GM21576 (cell line): ENCODE measurements around the gene JADE2.
"Not testable (repeated sequence)": the region's sequence is repeated elsewhere in the genome, so short reads cannot be mapped to it uniquely, and the experiment has no call there.

ENCODE experiments used
- ATAC-seq: cut with Tn5 transposase; IDR thresholded peaks from one replicate; pipeline ENCODE4 v1.9.1; 2021; ENCODE audit warnings: mild to moderate bottlenecking, moderate library complexity; ENCODE audit not compliant: unreplicated experiment

The JADE2 gene

GRCh38 chr5:134549714-134550113, 24.2 kb downstream of the JADE2 start:
- no peak for ATAC-seq

DNA sequence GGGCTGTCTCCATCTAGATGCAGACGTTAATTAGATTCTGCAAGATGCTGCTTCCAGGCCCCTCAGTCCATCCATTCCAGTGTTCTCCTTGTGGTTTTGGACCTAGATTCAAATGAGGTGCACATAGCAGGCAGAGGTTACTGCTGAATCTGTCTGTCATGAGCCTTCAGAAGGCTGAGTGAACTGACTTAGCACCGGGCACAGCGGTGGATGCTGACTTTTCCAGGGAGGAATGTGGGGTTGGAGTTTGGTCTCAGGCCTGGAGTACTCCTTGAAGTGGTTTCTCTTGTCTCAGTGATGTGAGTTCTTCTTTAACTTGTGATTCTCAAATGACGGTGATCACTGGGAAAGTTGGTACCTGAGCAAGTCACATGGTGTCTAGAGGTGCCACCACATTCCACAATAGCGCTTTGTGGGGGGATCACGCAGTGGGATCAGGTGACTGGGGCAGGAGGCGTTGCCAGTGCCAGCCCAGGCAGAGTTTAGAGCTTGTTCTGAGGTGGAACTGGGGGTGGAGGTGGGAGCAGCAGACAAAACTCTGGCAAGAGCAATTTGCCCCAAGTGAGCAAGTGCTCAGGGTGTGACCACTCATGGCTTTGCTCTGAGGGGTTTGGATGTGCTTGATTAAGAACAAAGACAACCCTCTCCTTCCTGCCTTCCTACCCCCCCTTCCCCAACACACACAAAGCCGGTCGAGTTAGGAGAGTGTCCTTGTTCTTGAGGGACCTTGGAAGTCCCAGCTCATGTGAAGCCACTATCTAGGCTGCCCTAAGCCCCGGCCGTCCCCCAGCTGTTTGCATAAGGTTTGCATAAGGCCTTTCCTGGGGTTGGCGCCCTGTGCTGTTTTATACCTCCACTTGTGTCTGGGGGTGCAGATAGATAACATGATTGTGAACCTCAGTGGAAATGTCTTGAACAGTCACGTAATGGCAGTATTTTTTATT, 25.1 kb downstream of the JADE2 start:
- ATAC-seq: no peak

DNA sequence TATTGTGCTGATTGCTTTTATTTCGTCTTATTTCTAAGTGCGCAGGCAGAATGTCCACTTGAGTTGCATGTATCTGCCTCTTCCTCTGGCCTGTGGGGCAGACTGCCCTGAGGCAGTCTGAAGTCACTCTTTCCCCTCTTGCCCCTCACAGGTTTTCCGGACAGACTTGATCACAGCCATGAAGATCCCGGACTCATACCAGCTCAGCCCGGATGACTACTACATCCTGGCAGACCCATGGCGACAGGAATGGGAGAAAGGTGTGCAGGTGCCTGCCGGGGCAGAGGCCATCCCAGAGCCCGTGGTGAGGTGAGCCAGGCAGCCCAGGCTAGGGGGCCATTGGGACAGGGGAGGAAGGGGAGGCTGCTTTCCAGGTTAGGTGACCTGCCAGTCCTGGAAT, 26.4 kb downstream of the JADE2 start:
- no peak for ATAC-seq

GRCh38 chr5:134552301-134552700, 26.8 kb downstream of the JADE2 start:
- no peak for ATAC-seq

DNA sequence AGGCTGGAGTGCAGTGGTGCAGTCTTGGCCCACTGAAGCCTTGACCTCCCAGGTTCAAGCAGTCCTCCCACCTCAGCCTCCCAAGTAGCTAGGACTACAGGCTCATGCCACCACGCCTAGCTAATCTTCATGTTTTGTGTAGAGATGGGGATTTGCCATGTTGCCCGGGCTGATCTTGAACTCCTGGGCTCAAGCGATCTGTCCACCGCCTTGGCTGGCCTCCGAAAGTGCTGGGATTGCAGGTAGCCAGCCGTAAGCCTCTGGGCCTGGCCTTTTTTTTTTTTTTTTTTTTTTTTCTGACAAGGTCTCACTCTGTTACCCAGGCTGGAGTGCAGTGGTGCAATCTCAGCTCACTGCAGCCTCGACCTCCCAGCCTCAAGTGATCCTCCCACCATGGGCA, 27.2 kb downstream of the JADE2 start:
- not testable (repeated sequence) for ATAC-seq

DNA sequence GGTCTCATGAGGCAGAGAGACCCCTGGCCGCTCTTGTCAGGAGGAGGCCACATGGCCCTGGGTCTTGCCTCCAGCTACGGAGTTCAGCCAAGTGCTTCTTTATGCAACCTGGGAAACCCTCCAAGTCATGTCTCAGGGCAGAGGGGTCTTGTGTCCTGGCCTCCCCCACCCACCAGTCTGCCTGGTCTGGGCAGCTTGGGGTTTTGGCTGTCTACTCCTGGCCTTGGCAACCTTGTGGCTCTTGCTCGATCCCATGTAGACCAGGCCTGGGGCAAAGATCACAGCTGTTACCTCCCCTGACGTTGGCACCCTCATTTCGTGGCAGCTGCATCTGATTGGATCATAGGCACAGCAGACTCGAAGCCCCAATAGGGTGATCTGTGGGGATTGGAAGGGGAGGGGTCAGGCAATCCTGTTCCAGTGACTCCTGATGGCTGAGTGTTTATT, 28.4 kb downstream of the JADE2 start:
- ATAC-seq: peak; percentile 8

GRCh38 chr5:134554319-134555222, 29.1 kb downstream of the JADE2 start:
- peak; percentile 37 for ATAC-seq

DNA sequence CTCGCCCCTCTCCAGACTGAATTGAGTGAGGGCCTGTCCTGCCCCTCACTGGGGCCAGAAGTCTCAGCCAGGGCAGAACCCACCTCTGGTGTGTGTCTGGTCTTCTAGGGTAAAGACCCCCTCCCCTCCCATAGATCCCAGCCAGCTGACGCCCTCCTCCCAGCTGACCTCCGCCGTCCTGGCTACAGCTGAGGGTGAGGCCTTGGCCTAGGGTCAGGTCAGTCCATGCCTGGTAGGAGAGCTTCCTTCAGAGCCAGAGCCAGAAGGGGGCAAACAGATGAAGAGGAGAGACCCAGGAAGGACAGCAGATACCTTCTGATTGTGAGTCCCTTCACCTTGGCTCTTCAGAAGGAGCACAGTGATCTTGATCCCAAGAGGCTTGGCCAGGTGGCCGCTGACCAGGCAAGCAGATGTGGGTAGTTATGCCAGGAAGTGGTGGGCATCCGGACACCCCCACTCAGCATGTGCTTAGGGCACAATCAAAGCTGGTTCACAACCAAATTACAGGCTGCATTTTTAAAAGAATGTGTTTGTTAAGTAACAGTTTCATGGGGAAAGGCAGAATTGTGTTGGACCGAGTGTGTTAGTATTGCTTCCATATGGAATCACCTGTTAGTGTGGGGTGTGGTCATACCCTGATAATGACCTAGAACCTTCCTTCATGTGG, 29.9 kb downstream of the JADE2 start:
- no peak for ATAC-seq

DNA sequence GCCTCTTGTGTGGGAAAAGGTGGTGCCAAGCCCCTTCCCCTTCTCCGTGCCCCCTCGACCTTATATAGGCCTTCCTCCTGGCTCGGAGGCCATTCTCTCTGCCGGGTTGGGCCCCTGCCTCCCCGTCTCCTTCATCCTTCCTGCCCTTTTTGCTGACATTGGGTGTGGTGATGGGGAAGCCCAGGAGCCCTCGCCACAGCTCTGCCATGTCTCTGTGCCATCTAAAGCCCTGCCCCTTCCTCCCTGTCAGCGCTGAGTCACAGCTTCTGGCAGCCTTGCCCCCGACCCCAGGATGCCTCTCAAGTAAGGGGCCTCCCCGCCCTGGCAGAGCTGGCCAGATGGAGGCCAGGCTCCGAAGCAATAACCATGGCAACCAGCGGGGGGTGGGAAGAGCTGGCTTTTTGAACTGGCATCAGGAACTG, 30.4 kb downstream of the JADE2 start:
- ATAC-seq: peak; percentile 34

DNA sequence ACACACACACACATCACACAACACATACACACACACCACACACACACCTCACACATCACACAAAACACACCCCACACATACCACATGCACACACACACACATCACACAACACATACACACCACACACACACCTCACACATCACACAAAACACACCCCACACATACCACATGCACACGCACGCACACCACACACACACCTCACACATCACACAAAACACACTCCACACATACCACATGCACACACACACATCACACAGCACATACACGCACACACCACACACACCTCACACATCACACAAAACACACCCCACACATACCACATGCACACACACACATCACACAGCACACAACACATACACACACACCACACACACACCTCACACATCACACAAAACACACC, 31.1 kb downstream of the JADE2 start:
- ATAC-seq: not testable (repeated sequence)

DNA sequence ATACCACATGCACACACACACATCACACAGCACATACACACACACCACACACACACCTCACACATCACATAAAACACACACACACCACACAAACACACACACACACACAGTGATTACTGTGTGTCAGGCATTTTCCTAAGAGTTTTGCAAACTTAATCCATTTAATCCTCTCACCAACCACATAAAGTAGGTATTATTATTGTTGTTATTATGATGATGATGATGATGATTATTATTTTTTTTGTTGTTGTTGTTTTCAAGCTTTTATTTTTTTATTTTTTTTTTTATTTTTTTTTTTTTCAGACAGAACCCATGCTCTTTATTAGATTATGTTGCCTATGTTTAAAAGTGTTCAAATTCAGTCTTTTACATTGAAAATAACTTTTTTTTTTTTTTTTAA, 31.5 kb downstream of the JADE2 start:
- no peak for ATAC-seq

DNA sequence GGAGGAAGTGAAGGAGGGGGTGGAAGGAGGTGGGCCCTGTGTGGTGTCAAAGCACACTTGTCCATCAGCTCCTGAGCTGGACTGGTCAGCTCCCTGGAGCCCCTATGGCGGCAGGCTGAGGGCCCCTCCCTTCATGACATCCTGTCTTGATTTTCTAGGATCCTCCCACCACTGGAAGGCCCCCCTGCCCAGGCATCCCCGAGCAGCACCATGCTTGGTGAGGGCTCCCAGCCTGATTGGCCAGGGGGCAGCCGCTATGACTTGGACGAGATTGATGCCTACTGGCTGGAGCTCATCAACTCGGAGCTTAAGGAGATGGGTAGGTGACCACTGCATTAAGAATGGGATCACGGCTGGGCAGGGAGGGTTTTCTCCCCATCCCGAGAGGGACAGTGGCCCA, 34.2 kb downstream of the JADE2 start:
- ATAC-seq: no peak

- no peak for ATAC-seq
These were observed 35.2 kb downstream of the JADE2 start for GRCh38 chr5:134560698-134561097.

DNA sequence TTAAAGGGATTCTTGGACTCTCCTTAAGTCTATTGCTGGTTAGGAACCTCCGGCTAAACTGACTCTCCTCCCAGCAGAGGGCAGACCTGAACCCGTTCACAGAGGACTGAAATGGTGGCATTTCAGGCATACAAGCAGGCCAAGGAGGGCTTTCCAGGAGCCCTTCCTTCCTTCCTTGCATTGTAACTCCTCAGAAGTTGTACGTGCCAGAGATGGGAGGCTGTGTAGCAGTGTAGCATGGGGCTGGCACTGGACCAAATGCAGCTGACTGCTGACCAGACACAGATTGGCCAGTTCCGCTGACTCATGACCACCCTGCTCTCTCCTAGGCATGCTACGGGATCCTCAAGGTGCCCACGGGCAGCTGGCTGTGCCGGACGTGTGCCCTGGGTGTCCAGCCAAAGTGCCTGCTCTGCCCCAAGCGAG, 36.4 kb downstream of the JADE2 start:
- ATAC-seq: no peak

DNA sequence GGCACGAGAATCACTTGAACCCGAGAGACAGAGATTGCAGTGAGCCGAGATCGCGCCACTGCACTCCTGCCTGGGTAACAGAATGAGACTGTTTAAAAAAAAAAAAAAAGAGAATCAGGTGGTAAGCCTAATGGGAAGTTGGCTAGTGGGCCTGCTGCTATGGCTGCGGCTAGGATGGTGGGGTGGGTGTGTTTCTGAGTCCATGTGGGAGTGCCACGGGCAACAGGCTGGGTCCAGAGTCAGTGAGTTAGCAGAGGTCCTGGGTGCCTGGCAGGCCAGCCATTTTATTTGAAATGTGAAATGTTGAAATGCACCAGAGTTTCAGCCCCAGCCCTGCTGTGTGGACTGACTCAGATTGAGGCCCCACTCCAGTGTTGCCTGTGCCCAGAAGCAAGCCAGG, 37.8 kb downstream of the JADE2 start:
- no peak for ATAC-seq

DNA sequence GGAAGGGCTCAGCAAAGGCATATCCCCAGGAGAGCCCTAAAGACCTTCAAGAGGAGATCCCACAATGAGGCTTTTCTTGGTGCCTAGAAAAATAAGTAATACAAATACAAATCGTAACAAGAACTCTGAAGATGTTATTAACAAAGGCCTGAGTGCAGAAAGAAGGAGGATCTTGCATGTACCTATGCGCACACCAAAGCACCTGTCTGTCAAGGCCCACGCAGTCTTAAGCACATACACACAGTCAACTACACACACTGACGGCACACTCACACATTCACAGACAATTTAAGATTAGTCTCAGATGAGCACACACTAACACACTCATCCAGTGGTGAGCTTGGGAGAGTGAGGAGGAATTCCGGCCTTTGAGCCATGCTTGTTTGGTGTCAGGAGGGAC, 38.5 kb downstream of the JADE2 start:
- no peak for ATAC-seq

- no peak for ATAC-seq
These were observed 38.9 kb downstream of the JADE2 start for GRCh38 chr5:134564396-134564795.

DNA sequence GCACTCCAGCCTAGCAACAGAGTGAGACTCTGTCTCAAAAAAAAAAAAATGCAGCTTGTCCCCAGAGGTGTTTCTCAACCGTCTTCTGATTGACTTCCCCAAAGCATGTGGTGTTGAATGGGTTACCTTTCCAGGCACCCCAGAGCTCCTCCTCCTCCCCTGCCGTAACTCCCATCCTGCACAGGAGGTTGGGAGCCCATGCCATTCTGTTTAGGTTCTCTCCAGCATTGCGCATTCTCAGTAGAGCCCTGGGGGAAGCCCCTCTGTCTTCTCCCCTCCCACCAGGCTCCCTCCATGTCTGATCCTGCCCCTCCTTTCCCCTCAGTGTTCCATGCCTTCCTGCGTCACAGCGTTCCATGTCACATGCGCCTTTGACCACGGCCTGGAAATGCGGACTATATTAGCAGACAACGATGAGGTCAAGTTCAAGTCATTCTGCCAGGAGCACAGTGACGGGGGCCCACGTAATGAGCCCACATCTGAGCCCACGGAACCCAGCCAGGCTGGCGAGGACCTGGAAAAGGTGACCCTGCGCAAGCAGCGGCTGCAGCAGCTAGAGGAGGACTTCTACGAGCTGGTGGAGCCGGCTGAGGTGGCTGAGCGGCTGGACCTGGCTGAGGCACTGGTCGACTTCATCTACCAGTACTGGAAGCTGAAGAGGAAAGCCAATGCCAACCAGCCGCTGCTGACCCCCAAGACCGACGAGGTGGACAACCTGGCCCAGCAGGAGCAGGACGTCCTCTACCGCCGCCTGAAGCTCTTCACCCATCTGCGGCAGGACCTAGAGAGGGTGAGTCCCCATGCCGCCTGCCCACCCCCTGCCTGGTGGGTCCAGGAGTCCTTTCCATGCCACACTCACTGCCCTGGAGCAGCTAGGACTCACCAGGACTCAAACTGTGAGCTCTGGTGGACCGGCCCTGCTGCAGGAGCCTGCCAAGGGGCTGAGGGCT, 40.6 kb downstream of the JADE2 start:
- ATAC-seq: no peak

- no peak for ATAC-seq
These were observed 41.3 kb downstream of the JADE2 start for GRCh38 chr5:134566741-134567221.
